Measurements from ENCODE around the gene CEP104. TPM values are rescaled to one million over a fixed set of nuclear protein-coding genes. Genes with fewer than 3 reads are reported as not detected.

The CEP104 gene
- total and polyA plus RNA-seq, 8 donors, result 7.0 to 128 (median 28.7) TPM

GRCh38 chr1:3899754-3900149 lies 42.7 kb upstream of the CEP104 start:
- peaks cover 9 to 50% (median 26%) of the 10 kb centered on the region in 4 donors for H3K4me1 ChIP-seq
- peaks cover 0 to 14% (median 8%) of the 10 kb centered on the region in 4 donors for H3K36me3 ChIP-seq
- H3K9me3 ChIP-seq, result peaks cover 0 to 14% (median 7%) of the 10 kb centered on the region in 4 donors
- peak overlapping the region; percentile 80 to 99 (median 94) for H3K4me3 ChIP-seq
- WGBS, 5 donors, result 0 to 2% (median 1%) methylated on average over 10 to 26 of the region's 26 CpGs
- TF ChIP-seq CTCF (IDR thresholded peaks at IDR 0.05) (no peak), POLR2AphosphoS5 (IDR thresholded peaks at IDR 0.05) (no peak), EP300 (IDR thresholded peaks at IDR 0.05) (no peak), POLR2A (IDR thresholded peaks at IDR 0.05) (no peak)
- no peaks in the 10 kb centered on the region for H3K27me3 ChIP-seq
- intact Hi-C loops (cut with DNase I; ENCODE audit: low total_unique reads), result loop anchor here (5.0 kb wide), 1 partner anchor 37 kb away; no protein-coding TSS in a partner anchor
- no peak for DNase-seq
- peak overlapping the region; percentile 93 to 97 (median 96) for H3K27ac ChIP-seq

GRCh38 chr1:3898994-3899753 lies 42.2 kb upstream of the CEP104 start:
- 40 to 67% (median 42%) methylated on average over 8 to 10 of the region's 10 CpGs for WGBS, 5 donors
- Histone ChIP-seq H3K27me3 (no peaks in the 10 kb centered on the region), H3K4me1 (peaks cover 9 to 50% (median 27%) of the 10 kb centered on the region in 4 donors), H3K27ac (peak overlapping the region; percentile 93 to 97 (median 96)), H3K4me3 (peak overlapping the region; percentile 80 to 99 (median 94)), H3K36me3 (peaks cover 0 to 17% (median 10%) of the 10 kb centered on the region in 4 donors), H3K9me3 (peaks cover 0 to 14% (median 7%) of the 10 kb centered on the region in 4 donors)
- no peak for TF ChIP-seq POLR2AphosphoS5 (IDR thresholded peaks at IDR 0.05)
- intact Hi-C loops (cut with DNase I; ENCODE audit: low total_unique reads), result loop anchor here (5.0 kb wide), 1 partner anchor 37 kb away; no protein-coding TSS in a partner anchor
- DNase-seq, result peak in 1 of 2 donors; percentile 68

- H3K27me3 ChIP-seq, result no peaks in the 10 kb centered on the region
- peaks cover 0 to 14% (median 7%) of the 10 kb centered on the region in 4 donors for H3K9me3 ChIP-seq
- H3K4me3 ChIP-seq, result no peak overlapping the region
- no peak for TF ChIP-seq POLR2A (IDR thresholded peaks at IDR 0.05)
- intact Hi-C loops (cut with DNase I; ENCODE audit: low total_unique reads), result loop anchor here (5.0 kb wide), 1 partner anchor 36 kb away; no protein-coding TSS in a partner anchor
- H3K27ac ChIP-seq, result no peak overlapping the region
- H3K36me3 ChIP-seq, result peaks cover 0 to 17% (median 10%) of the 10 kb centered on the region in 4 donors
- peaks cover 9 to 45% (median 25%) of the 10 kb centered on the region in 4 donors for H3K4me1 ChIP-seq
- DNase-seq, result no peak
Measured at GRCh38 chr1:3898475-3898735, 41.4 kb upstream of the CEP104 start.

- Histone ChIP-seq H3K27ac (no peak overlapping the region), H3K36me3 (peaks cover 1 to 25% (median 17%) of the 10 kb centered on the region in 4 donors), H3K27me3 (no peaks in the 10 kb centered on the region), H3K4me1 (peaks cover 7 to 41% (median 25%) of the 10 kb centered on the region in 4 donors), H3K4me3 (no peak overlapping the region), H3K9me3 (peaks cover 0 to 14% (median 7%) of the 10 kb centered on the region in 4 donors)
- intact Hi-C loops (cut with DNase I; ENCODE audit: low total_unique reads), result loop anchor here (5.0 kb wide), 1 partner anchor 34 kb away; no protein-coding TSS in a partner anchor
- TF ChIP-seq EP300 (IDR thresholded peaks at IDR 0.05) (no peak), CTCF (IDR thresholded peaks at IDR 0.05) (no peak), POLR2AphosphoS5 (IDR thresholded peaks at IDR 0.05) (no peak), POLR2A (IDR thresholded peaks at IDR 0.05) (no peak)
- no peak for DNase-seq
- WGBS, 5 donors, result 92 to 97% (median 95%) methylated on average over 7 of the region's 7 CpGs
Measured at GRCh38 chr1:3896396-3897000, 39.5 kb upstream of the CEP104 start.

- H3K36me3 ChIP-seq, result peaks cover 7 to 30% (median 22%) of the 10 kb centered on the region in 4 donors
- DNase-seq, result no peak
- TF ChIP-seq POLR2A (IDR thresholded peaks at IDR 0.05), result no peak
- no peak for TF ChIP-seq CTCF (IDR thresholded peaks at IDR 0.05)
- no peaks in the 10 kb centered on the region for H3K27me3 ChIP-seq
- H3K9me3 ChIP-seq, result peaks cover 0 to 14% (median 7%) of the 10 kb centered on the region in 4 donors
- H3K27ac ChIP-seq, result peak overlapping the region in 1 of 5 donors; percentile 24
- 90 to 99% (median 93%) methylated on average over 4 of the region's 4 CpGs for WGBS, 5 donors
- H3K4me3 ChIP-seq, result no peak overlapping the region
- intact Hi-C loops (cut with DNase I; ENCODE audit: low total_unique reads), result loop anchor here (5.0 kb wide), 1 partner anchor 34 kb away; no protein-coding TSS in a partner anchor
- peaks cover 5 to 39% (median 25%) of the 10 kb centered on the region in 4 donors for H3K4me1 ChIP-seq
Measured at GRCh38 chr1:3895951-3896325, 38.9 kb upstream of the CEP104 start.

Measured in stomach (tissue), 9 donors.